ENCODE data around the gene NOL3. TPM values are rescaled to one million over a fixed set of nuclear protein-coding genes. Genes with fewer than 3 reads are reported as not detected.

NOL3 gene
- total RNA-seq = 23.9 and 25.2 TPM in 2 replicates

DNA sequence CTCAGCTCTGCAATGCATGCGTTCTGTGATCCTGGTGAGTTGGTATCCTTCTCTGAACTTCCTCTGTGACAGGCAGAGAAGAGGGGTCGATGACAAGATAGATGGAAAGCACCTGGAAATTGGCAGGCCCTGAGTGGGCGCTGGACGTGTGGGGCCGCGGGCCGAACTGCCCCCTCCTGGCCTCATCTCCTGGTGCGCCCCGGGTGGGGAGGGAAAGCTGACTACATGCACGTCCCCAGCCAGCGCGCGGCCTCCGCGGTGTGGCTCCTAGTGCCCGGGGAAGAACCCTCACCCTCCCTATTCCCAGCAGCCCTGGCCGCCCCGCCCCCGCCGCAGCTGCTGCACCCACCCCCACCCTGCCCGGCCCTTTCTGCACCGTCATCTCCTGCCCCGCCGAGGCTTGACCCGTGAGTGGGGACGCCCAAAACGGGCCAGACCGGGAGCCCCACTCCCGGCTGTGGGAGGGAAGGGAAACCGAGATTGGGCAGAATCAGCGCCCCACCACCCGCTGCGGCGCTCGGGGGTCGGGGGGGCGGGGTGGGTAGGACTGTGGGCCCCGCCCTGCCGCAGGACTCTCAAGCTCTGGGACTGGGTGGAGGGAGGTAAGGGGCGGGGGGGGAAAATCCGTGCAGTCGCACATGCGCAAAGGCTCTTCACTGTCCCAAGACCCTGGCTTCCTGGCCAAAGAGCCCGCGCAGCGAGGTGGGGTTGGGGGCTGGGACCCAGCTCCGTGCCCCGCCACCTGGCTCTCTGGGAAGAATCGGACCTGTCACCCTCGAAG lies at the start of gene NOL3:
Gene NOL3, plus strand, starts transcription at position 371 of the 781 bp plus-strand sequence.

DNA sequence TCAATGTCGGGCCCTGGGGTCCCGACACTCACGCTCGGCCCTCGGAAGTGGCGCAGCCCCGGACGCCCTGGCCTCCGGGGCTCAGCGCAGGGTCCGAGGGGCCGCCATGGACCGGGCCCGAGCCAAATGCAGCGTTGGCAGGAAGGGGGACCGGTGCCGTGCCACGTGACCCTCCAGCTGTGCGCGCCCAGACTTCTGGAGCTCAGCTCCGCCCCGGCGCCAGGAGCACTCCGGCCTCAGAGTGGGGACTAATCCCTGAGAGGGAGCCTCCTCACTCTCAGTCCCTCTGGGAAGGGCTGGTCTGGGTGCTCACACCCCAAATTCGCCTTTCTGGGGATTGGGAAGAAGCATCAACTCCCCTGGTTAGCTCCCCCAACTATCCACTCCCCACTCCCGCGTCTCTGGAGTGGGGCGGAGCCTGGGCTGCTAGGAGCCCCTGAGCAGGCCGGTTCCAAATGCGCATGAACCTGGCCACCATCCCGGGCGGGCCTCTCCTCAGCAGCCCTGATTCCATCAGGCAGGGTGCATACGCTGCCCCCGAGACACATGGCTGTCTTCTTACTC lies 19.4 kb upstream of the NOL3 start, which contains the start of gene B3GNT9:
Gene B3GNT9, minus strand, starts transcription at position 166 of the 564 bp plus-strand sequence. CDS start 513 bp downstream, outside the sequence.

DNA sequence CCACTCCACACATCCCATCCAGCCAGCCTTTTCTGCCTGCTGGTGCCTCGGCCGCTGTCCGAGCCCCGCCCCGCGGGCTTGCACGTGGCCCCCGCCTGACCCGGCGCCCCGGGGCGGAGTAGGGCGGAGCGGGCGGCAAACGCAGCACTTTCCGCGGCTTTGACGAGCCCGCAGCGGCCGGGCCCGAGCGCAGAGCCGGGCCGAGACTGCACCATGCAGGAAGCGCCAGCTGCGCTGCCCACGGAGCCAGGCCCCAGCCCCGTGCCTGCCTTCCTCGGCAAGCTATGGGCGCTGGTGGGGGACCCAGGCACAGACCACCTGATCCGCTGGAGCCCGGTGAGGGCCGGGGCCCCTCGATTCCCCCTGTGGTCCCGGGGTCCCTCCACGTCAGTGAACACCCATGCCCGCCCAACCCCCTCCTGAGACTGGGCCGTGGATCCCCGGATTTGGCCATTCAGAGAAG lies 5.7 kb upstream of the NOL3 start, which contains the start of gene HSF4:
Gene HSF4, plus strand, starts transcription at position 147 of the 463 bp plus-strand sequence. Its CDS starts 67 bp downstream, at position 214.

DNA sequence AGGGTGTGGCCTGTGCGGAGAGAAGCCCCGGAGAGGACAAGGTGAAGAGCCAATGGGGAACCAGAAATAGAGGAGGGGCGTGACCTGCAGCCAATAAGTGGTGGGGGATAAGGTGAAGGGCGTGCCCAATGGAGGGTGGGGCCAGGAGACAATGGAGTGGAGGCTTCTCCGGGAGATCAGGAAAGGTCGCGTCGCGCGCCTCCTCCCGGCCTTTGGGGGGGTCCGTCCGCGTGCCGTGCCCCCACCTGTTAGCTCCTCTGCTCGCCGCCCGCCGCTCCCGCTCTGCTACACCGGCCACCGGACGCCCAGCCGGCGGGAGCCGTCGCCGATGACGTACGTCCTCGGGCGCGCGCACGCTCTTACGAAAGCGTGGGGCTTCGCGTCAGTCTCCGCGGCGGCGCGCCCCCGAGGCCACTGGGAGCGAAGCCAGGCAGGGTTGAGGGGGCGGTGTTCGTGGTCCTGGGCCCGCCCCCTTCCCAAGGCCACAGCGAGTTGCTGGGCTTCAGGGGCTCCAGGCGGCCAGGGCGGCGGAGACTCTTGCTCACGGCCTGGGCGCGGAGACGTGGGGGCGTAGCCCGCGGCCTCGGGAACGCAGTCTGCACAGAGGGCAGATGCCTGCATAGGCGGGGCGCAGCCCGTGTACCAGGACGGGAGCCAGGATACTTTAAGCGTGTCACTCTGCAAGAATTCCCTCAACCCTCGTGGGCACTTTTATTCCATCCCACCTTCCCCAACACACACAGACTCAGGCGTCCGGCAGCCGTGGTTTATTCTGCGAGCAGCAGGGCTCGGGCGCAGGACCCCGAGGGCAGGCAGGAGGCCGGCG lies 13.5 kb downstream of the NOL3 start, which contains the start of gene MATCAP1:
Gene MATCAP1, minus strand, starts transcription at position 337 of the 826 bp plus-strand sequence. CDS start 3,353 bp downstream, outside the sequence.

DNA sequence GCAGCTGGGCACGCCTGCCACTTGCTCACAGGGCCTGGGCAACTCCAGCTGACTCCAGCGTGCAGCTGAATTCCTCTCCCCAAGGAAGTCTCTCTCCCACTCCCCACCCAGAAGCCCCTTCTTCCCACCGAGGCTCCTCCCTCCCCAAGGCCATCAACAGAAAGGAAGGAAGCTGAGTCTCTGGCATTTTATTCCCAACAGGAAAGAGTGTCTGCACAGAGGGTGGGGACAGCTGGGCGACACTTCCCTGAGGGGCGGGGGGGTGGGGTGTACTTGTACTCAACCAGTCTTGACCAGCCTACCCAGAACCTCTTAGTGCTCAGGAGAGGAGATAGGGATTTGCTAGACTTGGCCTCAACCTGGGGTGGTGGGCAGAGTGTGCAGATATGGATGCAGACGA lies 19.7 kb downstream of the NOL3 start, which contains the start of gene EXOC3L1:
Gene EXOC3L1, minus strand, starts transcription at position 96 of the 400 bp plus-strand sequence. CDS start 460 bp downstream, outside the sequence.

DNA sequence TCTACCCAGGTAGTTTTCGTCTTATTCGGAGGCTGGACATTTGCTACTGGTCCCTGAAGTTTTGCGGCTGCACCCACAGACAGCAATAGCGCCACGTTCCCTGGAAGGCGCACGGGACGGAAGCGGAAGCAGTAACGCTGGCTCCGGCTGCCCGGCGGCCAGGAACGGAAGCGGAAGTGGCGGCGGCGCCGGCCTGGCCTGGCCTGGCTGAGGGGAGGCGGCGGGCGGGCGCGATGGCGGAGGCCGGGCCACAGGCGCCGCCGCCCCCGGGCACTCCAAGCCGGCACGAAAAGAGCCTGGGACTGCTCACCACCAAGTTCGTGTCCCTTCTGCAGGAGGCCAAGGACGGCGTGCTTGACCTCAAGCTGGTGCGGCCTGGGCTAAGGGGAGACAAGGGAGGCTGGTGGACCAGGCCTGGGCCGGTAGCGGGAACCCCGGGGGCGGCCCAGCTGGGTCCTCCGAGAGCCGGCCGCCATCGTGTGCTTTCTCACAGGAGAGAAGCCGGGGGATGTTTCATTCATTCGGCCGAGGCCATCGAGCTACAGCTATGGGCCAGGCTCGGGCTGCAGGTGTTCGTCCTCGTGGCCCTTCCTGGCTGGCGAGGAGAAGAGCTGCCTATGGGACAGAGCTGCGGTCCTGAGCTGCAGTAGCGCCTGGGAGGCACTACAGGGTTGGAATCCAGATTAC lies 21.8 kb downstream of the NOL3 start, which contains the start of gene E2F4:
Gene E2F4, plus strand, starts transcription at position 161 of the 687 bp plus-strand sequence. Its CDS starts 73 bp downstream, at position 234.

DNA sequence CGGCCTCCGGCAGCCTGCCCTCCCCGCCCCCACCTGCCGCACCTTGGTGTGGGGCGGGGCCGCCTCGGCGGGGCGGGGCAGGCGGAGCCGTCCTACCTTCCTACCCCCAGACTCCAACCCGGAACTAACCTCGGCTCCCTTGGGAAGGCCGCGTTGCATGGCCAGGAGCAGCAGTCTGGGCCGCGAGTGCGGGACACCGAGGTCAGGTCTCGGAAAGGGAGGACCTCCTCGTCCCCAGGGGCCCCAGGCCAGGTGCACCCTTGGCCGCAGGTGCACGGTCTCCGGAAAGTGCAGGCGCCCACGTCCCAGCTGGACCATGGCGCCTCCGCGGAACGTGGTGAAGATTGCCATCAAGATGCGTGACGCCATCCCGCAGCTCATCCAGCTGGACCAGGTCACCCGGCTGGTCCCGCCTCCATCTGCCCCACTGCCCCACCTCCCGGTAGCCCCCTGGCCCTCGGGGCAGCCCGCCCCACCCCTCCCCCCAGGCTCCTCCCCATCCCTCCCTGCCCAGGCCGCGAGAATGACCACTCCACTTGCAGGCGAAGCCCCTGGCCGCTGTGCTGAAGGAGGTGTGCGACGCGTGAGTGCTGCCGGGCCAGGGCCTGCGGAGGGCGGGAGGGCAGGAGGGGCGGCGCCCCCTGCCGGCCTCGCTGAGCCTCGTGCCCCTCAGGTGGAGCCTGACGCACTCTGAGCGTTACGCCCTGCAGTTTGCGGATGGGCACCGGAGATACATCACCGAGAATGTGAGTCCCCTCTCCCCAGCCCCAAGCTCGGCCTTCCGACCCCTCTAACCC lies 28.9 kb downstream of the NOL3 start, which contains the start of gene ELMO3:
Gene ELMO3, plus strand, starts transcription at position 121 of the 797 bp plus-strand sequence. Its CDS starts 196 bp downstream, at position 317.

Other genes starting within 250 kb of the NOL3 start
- 3.2 and 7.7 TPM in 2 replicates for gene RRAD, start 245.0 kb upstream of the NOL3 start, total RNA-seq
- 126 and 169 TPM in 2 replicates for gene CIAO2B, start 236.1 kb upstream of the NOL3 start, total RNA-seq
- 28.1 and 29.1 TPM in 2 replicates for gene CES2, start 235.0 kb upstream of the NOL3 start, total RNA-seq
- gene CES3, start 209.3 kb upstream of the NOL3 start, total RNA-seq = 0.13 and 0.56 TPM in 2 replicates
- 1.3 and 1.4 TPM in 2 replicates for gene CES4A, start 181.9 kb upstream of the NOL3 start, total RNA-seq
- 142 and 160 TPM in 2 replicates for gene CBFB, start 141.4 kb upstream of the NOL3 start, total RNA-seq
- gene PHAF1, start 60.6 kb upstream of the NOL3 start, total RNA-seq = 12.8 and 13.5 TPM in 2 replicates
- gene B3GNT9, start 19.5 kb upstream of the NOL3 start, total RNA-seq = 36.5 and 44.3 TPM in 2 replicates
- gene TRADD, start 10.6 kb upstream of the NOL3 start, total RNA-seq = 15.9 and 18.1 TPM in 2 replicates
- 7.1 and 7.2 TPM in 2 replicates for gene FBXL8, start 10.6 kb upstream of the NOL3 start, total RNA-seq
- 3.3 and 4.9 TPM in 2 replicates for gene HSF4, start 5.8 kb upstream of the NOL3 start, total RNA-seq
- 14.4 and 15.2 TPM in 2 replicates for gene MATCAP1, start 13.4 kb downstream of the NOL3 start, total RNA-seq
- 0.25 and 0.66 TPM in 2 replicates for gene EXOC3L1, start 19.6 kb downstream of the NOL3 start, total RNA-seq
- 36.6 and 42.5 TPM in 2 replicates for gene E2F4, start 21.6 kb downstream of the NOL3 start, total RNA-seq
- gene ELMO3, start 28.6 kb downstream of the NOL3 start, total RNA-seq = 0.44 and 0.66 TPM in 2 replicates
- gene TMEM208, start 56.6 kb downstream of the NOL3 start, total RNA-seq = 39.9 and 45.7 TPM in 2 replicates
- 9.5 and 15.2 TPM in 2 replicates for gene FHOD1, start 76.9 kb downstream of the NOL3 start, total RNA-seq
- 0.31 and 0.66 TPM in 2 replicates for gene SLC9A5, start 78.4 kb downstream of the NOL3 start, total RNA-seq
- gene PLEKHG4, start 109.0 kb downstream of the NOL3 start, total RNA-seq = 11.6 and 24.0 TPM in 2 replicates
- gene KCTD19, start 156.2 kb downstream of the NOL3 start, total RNA-seq = under 0.01 TPM in 1 of 2 replicates, not detected in the other
- not detected in 2 replicates for gene LRRC36, start 156.3 kb downstream of the NOL3 start, total RNA-seq
- 0.50 and 0.66 TPM in 2 replicates for gene TPPP3, start 223.0 kb downstream of the NOL3 start, total RNA-seq
- gene ZDHHC1, start 245.9 kb downstream of the NOL3 start, total RNA-seq = 5.2 and 6.3 TPM in 2 replicates